ENCODE data around the gene TSPAN18.

Gene TSPAN18

GRCh38 chr11:44904261-44905020 is 177.7 kb downstream of the TSPAN18 start:
- DNase-seq, result no peak

- DNase-seq, result no peak
Measured at GRCh38 chr11:44905131-44905866, 178.5 kb downstream of the TSPAN18 start.

- no peak for DNase-seq
Measured at GRCh38 chr11:44906649-44907048, 179.9 kb downstream of the TSPAN18 start.

GRCh38 chr11:44909557-44909956 is 182.8 kb downstream of the TSPAN18 start:
- DNase-seq, result no peak

GRCh38 chr11:44910591-44910990 is 183.8 kb downstream of the TSPAN18 start:
- DNase-seq, result no peak

GRCh38 chr11:44911029-44911814 is 184.5 kb downstream of the TSPAN18 start:
- peak; percentile 92 for DNase-seq

GRCh38 chr11:44912270-44912987 is 185.7 kb downstream of the TSPAN18 start:
- DNase-seq, result peak; percentile 44

GRCh38 chr11:44913502-44913901 is 186.7 kb downstream of the TSPAN18 start:
- DNase-seq, result no peak

- no peak for DNase-seq
Measured at GRCh38 chr11:44914105-44914504, 187.3 kb downstream of the TSPAN18 start.

GRCh38 chr11:44915004-44915403 is 188.2 kb downstream of the TSPAN18 start:
- no peak for DNase-seq

- DNase-seq, result peak; percentile 58
Measured at GRCh38 chr11:44915621-44916020, 188.9 kb downstream of the TSPAN18 start.

- DNase-seq, result peak; percentile 52
Measured at GRCh38 chr11:44916331-44916730, 189.6 kb downstream of the TSPAN18 start.

GRCh38 chr11:44916801-44917385 is 190.1 kb downstream of the TSPAN18 start:
- peak; percentile 66 for DNase-seq

- DNase-seq, result no peak
Measured at GRCh38 chr11:44917741-44918140, 191.0 kb downstream of the TSPAN18 start.

GRCh38 chr11:44920451-44920850 is 193.7 kb downstream of the TSPAN18 start:
- DNase-seq, result no peak

GRCh38 chr11:44923115-44923514 is 196.4 kb downstream of the TSPAN18 start:
- DNase-seq, result no peak

- DNase-seq, result no peak
Measured at GRCh38 chr11:44923806-44924205, 197.0 kb downstream of the TSPAN18 start.

- DNase-seq, result no peak
Measured at GRCh38 chr11:44926036-44926435, 199.3 kb downstream of the TSPAN18 start.

- DNase-seq, result peak; percentile 78
Measured at GRCh38 chr11:44927174-44927661, 200.5 kb downstream of the TSPAN18 start.

GRCh38 chr11:44928144-44928543 is 201.4 kb downstream of the TSPAN18 start:
- no peak for DNase-seq

- no peak for DNase-seq
Measured at GRCh38 chr11:44928816-44929215, 202.1 kb downstream of the TSPAN18 start.
